Fibroblast of lung (primary cell): Measurements from ENCODE around the gene LMAN1. TPM values are rescaled to one million over a fixed set of nuclear protein-coding genes. Genes with fewer than 3 reads are reported as not detected.

Experiments used
- DNase-seq, 2 donors: peaks; one replicate each; pipeline versions ENCODE4 v3.0.0 to v3.0.0-alpha.2; 2010; ENCODE audit warnings: low read depth in 2 of 2
- H2AFZ ChIP-seq: 2 replicates; pipeline ENCODE4 v1.5.1; 2012; ENCODE audit warnings: low read length, control low read depth, inconsistent platforms
- H3K27ac ChIP-seq: 2 replicates; pipeline ENCODE4 v1.5.1; 2011; ENCODE audit warnings: low read length, control low read depth; ENCODE audit not compliant: insufficient read depth
- H3K27me3 ChIP-seq: 2 replicates; pipeline ENCODE4 v1.5.1; 2011; ENCODE audit warnings: mild to moderate bottlenecking, low read length; ENCODE audit not compliant: control insufficient read depth, insufficient read depth
- H3K36me3 ChIP-seq: 2 replicates; pipeline ENCODE4 v1.5.1; 2011; ENCODE audit warnings: low read length; ENCODE audit not compliant: control insufficient read depth, insufficient read depth
- H3K4me1 ChIP-seq: 2 replicates; pipeline ENCODE4 v1.5.1; 2011; ENCODE audit warnings: low read length; ENCODE audit not compliant: control insufficient read depth, insufficient read depth; ENCODE audit errors: extremely low read depth
- H3K4me2 ChIP-seq: 2 replicates; pipeline ENCODE4 v1.5.1; 2011; ENCODE audit warnings: low read length, control low read depth; ENCODE audit not compliant: insufficient read depth; ENCODE audit errors: extremely low read depth
- H3K4me3 ChIP-seq, 4 experiments: fragments of 200-600 bp in 1 of 4; sonication (generic) in 1 of 4; replicated peaks in 1 of 4; 2 replicates each; pipeline ENCODE4 v1.5.1; 2011 to 2016; ENCODE audit warnings: low read length in 4 of 4, low read depth in 3 of 4, mild to moderate bottlenecking in 3 of 4, control low read depth in 2 of 4, inconsistent platforms in 1 of 4, mixed read lengths in 1 of 4; ENCODE audit not compliant: insufficient read depth in 1 of 4; ENCODE audit errors: control extremely low read depth in 1 of 4
- H3K79me2 ChIP-seq: 2 replicates; pipeline ENCODE4 v1.5.1; 2012; ENCODE audit warnings: mild to moderate bottlenecking, low read length, inconsistent platforms; ENCODE audit not compliant: control insufficient read depth, insufficient read depth
- H3K9ac ChIP-seq: 2 replicates; pipeline ENCODE4 v1.5.1; 2011; ENCODE audit warnings: mild to moderate bottlenecking, low read length, control low read depth; ENCODE audit not compliant: insufficient read depth
- H3K9me3 ChIP-seq: 2 replicates; pipeline ENCODE4 v1.5.1; 2012; ENCODE audit warnings: low read depth, low read length; ENCODE audit not compliant: control insufficient read depth, insufficient read depth
- H4K20me1 ChIP-seq: 2 replicates; pipeline ENCODE4 v1.5.1; 2011; ENCODE audit warnings: low read length; ENCODE audit not compliant: control insufficient read depth, insufficient read depth; ENCODE audit errors: extremely low read depth
- CTCF ChIP-seq, 2 donors: IDR thresholded peaks in 1 of 2; conservative IDR thresholded peaks in 1 of 2; 1 replicate in 1 of 2; 2 replicates in 1 of 2; pipeline ENCODE4 v1.5.1; 2011 to 2012; ENCODE audit warnings: low read length in 2 of 2, control low read depth in 1 of 2, inconsistent platforms in 1 of 2, low read depth in 1 of 2, mild to moderate bottlenecking in 1 of 2
- EZH2 ChIP-seq: IDR thresholded peaks from 2 replicates; pipeline ENCODE4 v1.5.1; 2012; ENCODE audit warnings: low read length, control low read depth, mild to moderate bottlenecking; ENCODE audit errors: missing control alignments
- polyA plus RNA-seq, 2 donors: library from polyadenylated mRNA; depleted of rRNA in 1 of 2; stranded (reverse) in 1 of 2; unstranded in 1 of 2; fragments of >200 nt; gene quantifications; 2 replicates each; pipeline ENCODE4 v1.2.1, GENCODE V29; 2011 to 2012; ENCODE audit warnings: missing spikeins in 1 of 2
- total RNA-seq: library from RNA; depleted of rRNA; stranded (reverse); fragments of >200 nt; gene quantifications from 2 replicates; pipeline ENCODE4 v1.2.1, GENCODE V29; 2014

The LMAN1 gene
- total and polyA plus RNA-seq, 2 donors (not counting 1 experiment from before 2014, with no cell fraction given), result 130 to 170 TPM

- Histone ChIP-seq H3K36me3 (peaks cover 10% of the 10 kb centered on the region), H3K9me3 (no peaks in the 10 kb centered on the region), H3K4me1 (peaks cover 5% of the 10 kb centered on the region), H3K4me3 (no peak overlapping the region), H4K20me1 (peaks cover 3% of the 10 kb centered on the region), H3K79me2 (peaks cover 28% of the 10 kb centered on the region), H2AFZ (no peak overlapping the region), H3K27me3 (no peaks in the 10 kb centered on the region), H3K9ac (no peak overlapping the region), H3K4me2 (no peak overlapping the region), H3K27ac (no peak overlapping the region)
- no peak for TF ChIP-seq CTCF (conservative IDR thresholded peaks at IDR 0.05 in 1 of 2, IDR thresholded peaks at IDR 0.05 in 1 of 2; ENCODE audit: low read depth in 1 of 2, low read length in 2 of 2)
- TF ChIP-seq EZH2, result no peak
- no peak for DNase-seq
Measured at GRCh38 chr18:59353079-59353680, 5.9 kb downstream of the LMAN1 start.

- Histone ChIP-seq H2AFZ (no peak overlapping the region), H3K4me1 (peaks cover 5% of the 10 kb centered on the region), H3K79me2 (peaks cover 20% of the 10 kb centered on the region), H4K20me1 (peaks cover under 1% of the 10 kb centered on the region), H3K9me3 (no peaks in the 10 kb centered on the region), H3K9ac (no peak overlapping the region), H3K27ac (no peak overlapping the region), H3K4me3 (no peak overlapping the region), H3K27me3 (no peaks in the 10 kb centered on the region), H3K4me2 (no peak overlapping the region), H3K36me3 (peaks cover 10% of the 10 kb centered on the region)
- no peak for TF ChIP-seq CTCF (conservative IDR thresholded peaks at IDR 0.05 in 1 of 2, IDR thresholded peaks at IDR 0.05 in 1 of 2; ENCODE audit: low read depth in 1 of 2, low read length in 2 of 2)
- no peak for TF ChIP-seq EZH2
- DNase-seq, result no peak
Measured at GRCh38 chr18:59352250-59352855, 6.7 kb downstream of the LMAN1 start.

- H3K79me2 ChIP-seq, result peaks cover 8% of the 10 kb centered on the region
- H3K27me3 ChIP-seq, result no peaks in the 10 kb centered on the region
- TF ChIP-seq EZH2 (no peak), CTCF (conservative IDR thresholded peaks at IDR 0.05 in 1 of 2, IDR thresholded peaks at IDR 0.05 in 1 of 2; ENCODE audit: low read depth in 1 of 2, low read length in 2 of 2) (no peak)
- no peak overlapping the region for H3K27ac ChIP-seq
- no peaks in the 10 kb centered on the region for H4K20me1 ChIP-seq
- DNase-seq, result no peak
- no peak overlapping the region for H3K4me2 ChIP-seq
- H3K9me3 ChIP-seq, result no peaks in the 10 kb centered on the region
- H3K9ac ChIP-seq, result no peak overlapping the region
- H3K4me3 ChIP-seq, result no peak overlapping the region
- H2AFZ ChIP-seq, result no peak overlapping the region
- H3K36me3 ChIP-seq, result peaks cover 5% of the 10 kb centered on the region
- H3K4me1 ChIP-seq, result peaks cover 3% of the 10 kb centered on the region
Measured at GRCh38 chr18:59345556-59345955, 13.5 kb downstream of the LMAN1 start.
